AG09319 (cell line): Measurements from ENCODE around the gene ACTMAP.
"Not testable (repeated sequence)": the region's sequence is repeated elsewhere in the genome, so short reads cannot be mapped to it uniquely, and the experiment has no call there.

Experiments
- DNase-seq: peaks from one replicate; pipeline ENCODE4 v3.0.0-alpha.2; 2010; ENCODE audit warnings: low read depth; ENCODE audit errors: extremely low read depth
- TF ChIP-seq, protein P1 (sequence below): IDR thresholded peaks from 2 replicates; pipeline ENCODE4 v1.5.1; 2011; ENCODE audit warnings: low read depth, mild to moderate bottlenecking, inconsistent platforms, low read length, moderate library complexity

Gene ACTMAP

DNA sequence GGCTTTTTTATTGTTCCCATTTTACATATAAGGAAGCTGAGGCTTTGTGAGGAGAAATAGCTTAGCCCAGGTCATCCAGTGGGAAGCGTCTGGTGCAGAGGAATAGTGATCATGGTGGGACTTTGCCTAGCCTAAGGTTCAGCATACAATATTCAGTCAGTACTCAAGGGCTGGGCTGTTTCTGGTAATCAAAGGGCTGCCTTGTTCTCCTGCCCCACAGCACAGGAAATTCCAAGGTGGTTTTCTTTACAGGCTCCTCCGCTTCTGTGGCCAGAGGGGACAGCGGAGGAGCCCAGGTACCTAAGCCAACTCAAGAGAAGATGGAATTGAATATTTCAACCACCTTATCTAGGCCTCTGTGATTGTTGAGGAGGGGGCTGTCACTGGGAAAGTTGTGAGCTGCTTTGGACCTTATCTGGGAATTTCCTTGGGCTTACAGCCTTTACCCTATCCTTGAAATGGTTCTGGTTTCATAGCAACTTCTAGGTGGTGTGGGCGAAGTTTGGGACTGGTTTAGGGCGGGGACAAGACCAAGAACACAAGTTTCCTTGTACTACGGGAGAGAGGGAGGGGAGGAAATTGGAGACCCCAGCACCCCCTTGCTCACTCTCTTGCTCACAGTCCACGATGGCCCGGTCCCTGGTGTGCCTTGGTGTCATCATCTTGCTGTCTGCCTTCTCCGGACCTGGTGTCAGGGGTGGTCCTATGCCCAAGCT, 24.8 kb upstream of the ACTMAP start, which contains the start of gene MIA:
Gene MIA (plus strand): TSS at position 606 of the 716 bp plus-strand sequence. CDS start 22 bp downstream, at position 628.
- TF ChIP-seq, protein P1, sequence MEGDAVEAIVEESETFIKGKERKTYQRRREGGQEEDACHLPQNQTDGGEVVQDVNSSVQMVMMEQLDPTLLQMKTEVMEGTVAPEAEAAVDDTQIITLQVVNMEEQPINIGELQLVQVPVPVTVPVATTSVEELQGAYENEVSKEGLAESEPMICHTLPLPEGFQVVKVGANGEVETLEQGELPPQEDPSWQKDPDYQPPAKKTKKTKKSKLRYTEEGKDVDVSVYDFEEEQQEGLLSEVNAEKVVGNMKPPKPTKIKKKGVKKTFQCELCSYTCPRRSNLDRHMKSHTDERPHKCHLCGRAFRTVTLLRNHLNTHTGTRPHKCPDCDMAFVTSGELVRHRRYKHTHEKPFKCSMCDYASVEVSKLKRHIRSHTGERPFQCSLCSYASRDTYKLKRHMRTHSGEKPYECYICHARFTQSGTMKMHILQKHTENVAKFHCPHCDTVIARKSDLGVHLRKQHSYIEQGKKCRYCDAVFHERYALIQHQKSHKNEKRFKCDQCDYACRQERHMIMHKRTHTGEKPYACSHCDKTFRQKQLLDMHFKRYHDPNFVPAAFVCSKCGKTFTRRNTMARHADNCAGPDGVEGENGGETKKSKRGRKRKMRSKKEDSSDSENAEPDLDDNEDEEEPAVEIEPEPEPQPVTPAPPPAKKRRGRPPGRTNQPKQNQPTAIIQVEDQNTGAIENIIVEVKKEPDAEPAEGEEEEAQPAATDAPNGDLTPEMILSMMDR = no peak
- no peak for DNase-seq

DNA sequence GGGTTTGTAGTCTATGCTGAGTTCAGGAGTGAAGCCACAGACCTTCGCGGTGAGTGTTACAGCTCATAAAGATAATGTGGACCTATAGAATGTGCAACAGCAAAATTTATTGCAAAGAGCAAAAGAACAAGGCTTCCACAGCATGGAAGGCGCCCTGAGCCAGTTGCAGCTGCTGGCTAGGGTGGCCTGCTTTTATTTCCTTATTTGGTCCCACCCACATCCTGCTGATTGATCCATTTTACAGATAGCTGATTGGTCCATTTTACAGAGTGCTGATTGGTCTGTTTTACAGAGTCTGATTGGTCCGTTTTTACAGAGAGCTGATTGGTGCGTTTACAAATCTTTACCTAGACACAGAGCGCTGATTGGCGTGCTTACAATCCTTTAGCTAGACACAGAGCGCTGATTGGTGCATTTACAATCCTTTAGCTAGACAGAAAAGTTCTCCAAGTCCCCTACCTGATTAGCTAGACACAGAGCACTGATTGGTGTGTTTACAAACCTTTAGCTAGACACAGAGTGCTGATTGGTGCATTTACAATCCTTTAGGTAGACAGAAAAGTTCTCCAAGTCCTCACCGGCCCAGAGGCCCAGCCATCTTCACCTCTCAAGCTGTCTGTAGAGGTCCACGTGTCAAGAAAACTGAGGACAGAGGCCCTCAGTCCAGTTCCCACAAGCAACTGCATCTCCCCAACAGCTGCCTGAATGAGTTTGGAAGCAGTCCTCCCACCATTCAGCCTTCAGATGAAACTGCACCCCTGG, 21.0 kb upstream of the ACTMAP start:
- DNase-seq = not testable (repeated sequence)

DNA sequence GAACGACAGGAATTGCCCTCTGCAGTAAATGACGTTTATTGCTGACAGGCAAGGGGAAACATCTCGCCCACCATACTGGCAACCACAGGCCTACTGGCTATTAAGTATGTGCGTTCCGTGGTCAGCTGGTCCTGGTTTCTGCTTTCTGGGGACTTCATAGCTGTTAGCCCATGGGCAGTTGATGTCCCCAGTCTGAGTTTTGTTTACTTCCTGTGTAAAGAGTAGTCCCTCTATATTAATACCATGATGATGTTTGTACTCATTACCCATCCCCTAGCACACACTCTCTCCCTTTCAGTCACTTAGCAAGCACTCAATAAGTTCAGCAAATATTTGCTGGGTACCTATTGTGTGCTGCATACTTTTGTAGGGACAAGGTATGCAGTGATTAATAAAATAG, 18.6 kb upstream of the ACTMAP start:
- TF ChIP-seq, protein P1 = no peak
- DNase-seq = no peak

DNA sequence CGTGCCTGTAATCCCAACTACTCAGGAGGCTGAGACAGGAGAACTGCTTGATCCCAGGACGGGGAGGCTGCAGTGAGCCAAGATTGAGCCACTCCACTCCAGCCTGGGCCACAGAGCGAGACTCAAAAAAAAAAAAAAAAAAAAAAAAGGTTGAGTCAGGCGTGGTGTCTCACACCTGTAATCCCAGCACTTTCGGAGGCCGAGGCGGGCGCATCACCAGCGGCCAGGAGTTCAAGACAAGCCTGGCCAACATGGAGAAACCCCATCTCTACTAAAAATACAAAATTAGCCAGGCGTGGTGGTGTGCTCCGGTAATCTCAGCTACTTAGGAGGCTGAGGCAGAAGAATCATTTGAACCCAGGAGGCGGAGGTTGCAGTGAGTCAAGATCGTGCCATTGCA, 16.1 kb upstream of the ACTMAP start:
- not testable (repeated sequence) for DNase-seq

DNA sequence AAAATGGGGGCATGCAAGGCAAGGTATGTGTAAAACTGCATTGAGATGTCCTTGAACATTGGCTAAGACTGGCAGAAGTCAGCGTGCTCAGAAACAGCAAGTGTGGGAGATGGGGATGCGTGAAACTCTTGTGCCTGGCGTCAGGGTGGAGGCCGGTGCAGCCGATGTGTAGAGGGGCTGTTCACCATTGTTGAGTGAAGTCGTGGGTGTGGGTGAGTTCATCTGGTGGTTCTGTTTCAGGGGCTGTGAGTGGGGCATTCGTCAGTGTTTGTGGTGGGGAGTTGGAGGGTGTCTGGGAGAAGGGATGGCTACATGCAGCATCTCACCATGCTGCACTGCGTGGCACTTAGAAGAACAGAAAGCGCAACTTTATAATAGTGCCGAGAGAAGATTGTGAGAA, 13.7 kb upstream of the ACTMAP start:
- TF ChIP-seq, protein P1 = no peak
- DNase-seq = no peak

DNA sequence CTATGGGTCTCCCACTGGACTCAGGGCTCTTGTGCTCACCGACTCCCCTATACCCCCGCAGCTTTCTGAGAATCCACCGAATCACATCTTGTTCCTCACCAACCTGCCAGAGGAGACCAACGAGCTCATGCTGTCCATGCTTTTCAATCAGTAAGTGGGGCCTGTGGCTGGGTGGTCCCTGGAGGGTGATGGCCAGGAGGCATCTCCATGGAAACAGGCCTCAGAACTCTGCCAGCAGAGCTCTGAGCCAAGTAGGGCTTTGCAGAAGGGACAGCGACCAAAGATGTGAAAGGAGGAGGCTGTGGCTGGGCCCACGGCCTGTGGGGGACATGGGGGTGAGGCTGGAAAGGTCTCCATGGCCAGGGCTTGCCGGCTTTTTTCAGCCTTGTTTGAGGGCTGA, 13.2 kb upstream of the ACTMAP start:
- no peak for DNase-seq
- TF ChIP-seq, protein P1 = no peak

DNA sequence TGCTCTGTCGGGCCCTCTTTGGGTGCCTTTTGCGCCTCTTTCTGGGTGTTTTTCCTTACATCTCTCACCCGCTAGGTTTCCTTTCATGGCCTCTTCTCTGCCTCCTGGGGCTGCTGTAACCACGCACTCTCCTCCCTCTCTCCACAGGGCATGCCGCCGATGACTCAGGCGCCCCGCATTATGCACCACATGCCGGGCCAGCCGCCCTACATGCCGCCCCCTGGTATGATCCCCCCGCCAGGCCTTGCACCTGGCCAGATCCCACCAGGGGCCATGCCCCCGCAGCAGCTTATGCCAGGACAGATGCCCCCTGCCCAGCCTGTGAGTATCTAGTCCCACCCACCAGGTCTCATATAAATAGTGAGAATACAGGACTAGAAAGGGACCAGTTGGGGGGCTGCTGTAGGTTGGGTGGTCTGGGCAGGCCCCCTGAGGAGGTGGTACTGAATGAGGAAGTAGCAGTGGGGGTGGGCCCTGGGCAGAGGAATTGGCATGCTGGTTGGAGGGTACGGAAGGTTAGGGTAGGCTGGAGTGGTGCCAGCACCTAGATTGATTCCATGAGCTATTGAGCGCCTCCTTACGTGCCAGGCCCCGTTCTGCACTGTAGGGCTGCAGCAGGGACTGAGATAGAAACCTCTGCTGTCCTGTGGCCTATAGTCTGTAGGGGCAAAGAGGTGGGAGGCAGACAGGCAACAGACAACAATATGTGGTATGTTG, 12.6 kb upstream of the ACTMAP start:
- TF ChIP-seq, protein P1 = no peak

DNA sequence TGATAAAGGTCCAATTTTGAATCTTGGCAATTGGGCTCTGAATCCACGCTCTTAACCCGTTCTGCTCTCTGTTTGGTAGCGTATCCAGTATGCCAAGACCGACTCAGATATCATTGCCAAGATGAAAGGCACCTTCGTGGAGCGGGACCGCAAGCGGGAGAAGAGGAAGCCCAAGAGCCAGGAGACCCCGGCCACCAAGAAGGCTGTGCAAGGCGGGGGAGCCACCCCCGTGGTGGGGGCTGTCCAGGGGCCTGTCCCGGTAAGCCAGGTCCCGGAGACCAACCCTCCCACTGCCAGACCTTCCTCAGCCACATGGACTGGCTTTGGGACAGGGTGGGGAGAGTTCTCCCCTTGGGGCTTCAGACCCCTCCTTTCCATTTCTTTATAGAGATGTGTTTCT, 9.1 kb upstream of the ACTMAP start:
- no peak for DNase-seq

More for the DNA sequence above, 12.6 kb upstream of the ACTMAP start:
- no peak for DNase-seq

More for the DNA sequence above, 9.1 kb upstream of the ACTMAP start:
- TF ChIP-seq, protein P1 = no peak
